T-cell (primary cell): Measurements from ENCODE around the gene WDR55. TPM values are rescaled to one million over a fixed set of nuclear protein-coding genes. Genes with fewer than 3 reads are reported as not detected.
"Not testable (repeated sequence)": the region's sequence is repeated elsewhere in the genome, so short reads cannot be mapped to it uniquely, and the experiment has no call there.

Experiments
- ATAC-seq, 4 experiments: fragments of 200-7000 bp in 3 of 4; fragments of 150-1000 bp in 1 of 4; cut with Tn5 transposase; replicated peaks in 1 of 4; 1 replicate in 3 of 4; 2 replicates in 1 of 4; pipeline ENCODE4 v1.10.0; 2021; ENCODE audit warnings: moderate library complexity in 3 of 4, mild to moderate bottlenecking in 2 of 4, moderate number of reproducible peaks in 1 of 4
- CTCF ChIA-PET, 2 donors: fragments of 300-600 bp; sonication (Branson Sonifier 250); formaldehyde crosslinking; loops; one replicate each; lab custom pipeline; 2022; ENCODE audit warnings: antibody characterized with exemption in 2 of 2; lab: Charles Lee
- POLR2A ChIA-PET, 2 donors: fragments of 300-600 bp; sonication (Branson Sonifier 250); formaldehyde crosslinking; loops; one replicate each; lab custom pipeline; 2022; ENCODE audit warnings: antibody characterized with exemption in 2 of 2; lab: Charles Lee
- DNase-seq, 35 experiments: peaks; one replicate each; pipeline versions ENCODE4 v3.0.0 to v3.0.0-alpha.2; 2013 to 2023
- H3K27ac ChIP-seq: one replicate; pipeline ENCODE4 v1.5.1; 2013; ENCODE audit warnings: low read length
- H3K27me3 ChIP-seq, 2 experiments: replicated peaks in 1 of 2; 1 replicate in 1 of 2; 2 replicates in 1 of 2; pipeline versions ENCODE4 v1.6.1 to v1.7.0; 2013; ENCODE audit warnings: low read length in 1 of 2, mixed read lengths in 1 of 2; ENCODE audit not compliant: control insufficient read depth in 2 of 2, insufficient read depth in 2 of 2; ENCODE audit errors: extremely low read depth in 1 of 2
- H3K36me3 ChIP-seq, 2 donors: 1 replicate in 1 of 2; 2 replicates in 1 of 2; pipeline versions ENCODE4 v1.6.1 to v1.7.0; 2013; ENCODE audit warnings: low read length in 1 of 2; ENCODE audit not compliant: control insufficient read depth in 2 of 2, insufficient read depth in 1 of 2; ENCODE audit errors: extremely low read depth in 1 of 2
- H3K4me1 ChIP-seq, 2 experiments: 1 replicate in 1 of 2; 2 replicates in 1 of 2; pipeline versions ENCODE4 v1.6.1 to v1.7.0; 2013; ENCODE audit warnings: low read length in 2 of 2, mixed read lengths in 1 of 2; ENCODE audit not compliant: insufficient read depth in 2 of 2, control insufficient read depth in 1 of 2; ENCODE audit errors: extremely low read depth in 1 of 2
- H3K4me3 ChIP-seq, 2 donors: 1 replicate in 1 of 2; 2 replicates in 1 of 2; pipeline versions ENCODE4 v1.5.1 to v1.7.0; 2013; ENCODE audit warnings: mild to moderate bottlenecking in 2 of 2, low read length in 1 of 2, moderate library complexity in 1 of 2; ENCODE audit not compliant: control insufficient read depth in 1 of 2; ENCODE audit errors: extremely low read depth in 1 of 2
- H3K9me3 ChIP-seq: 2 replicates; pipeline ENCODE4 v1.7.0; 2013
- H3K27ac Mint-ChIP-seq, 2 donors: one replicate each; pipeline ENCODE4 v1.8.0; 2020 to 2021; ENCODE audit warnings: mild to moderate bottlenecking in 2 of 2, mixed read lengths in 2 of 2
- H3K27me3 Mint-ChIP-seq, 2 donors: one replicate each; pipeline ENCODE4 v1.8.0; 2021 to 2022; ENCODE audit warnings: mixed read lengths in 2 of 2
- H3K36me3 Mint-ChIP-seq: one replicate; pipeline ENCODE4 v1.8.0; 2021; ENCODE audit warnings: mixed read lengths
- H3K4me1 Mint-ChIP-seq, 3 donors: one replicate each; pipeline ENCODE4 v1.8.0; 2020 to 2022; ENCODE audit warnings: mixed read lengths in 3 of 3, mild to moderate bottlenecking in 1 of 3
- H3K4me3 Mint-ChIP-seq, 3 donors: one replicate each; pipeline ENCODE4 v1.8.0; 2020 to 2022; ENCODE audit warnings: mild to moderate bottlenecking in 3 of 3, mixed read lengths in 3 of 3, moderate library complexity in 3 of 3
- H3K9me3 Mint-ChIP-seq, 3 donors: one replicate each; pipeline ENCODE4 v1.8.0; 2020 to 2022; ENCODE audit warnings: mixed read lengths in 3 of 3
- WGBS: methylation state at CpG from one replicate; pipeline ENCODE4 v1.1.5; 2013; ENCODE audit warnings: missing lambda C conversion rate; ENCODE audit not compliant: insufficient coverage; 5-methylcytosine and 5-hydroxymethylcytosine counted together
- total RNA-seq, 35 experiments: library from RNA in 6 of 35; stranded (reverse) in 6 of 35; fragments of 120-200 nt in 1 of 35; gene quantifications; one replicate each; pipeline versions ENCODE4 v1.2.1 to v1.2.4 and lab custom pipeline; 2013 to 2026

WDR55 gene
- total RNA-seq, 5 donors from 2014 or later (not counting 1 experiment from before 2014, with no cell fraction given), result 36.6 to 50.9 (median 42.9) TPM

DNA sequence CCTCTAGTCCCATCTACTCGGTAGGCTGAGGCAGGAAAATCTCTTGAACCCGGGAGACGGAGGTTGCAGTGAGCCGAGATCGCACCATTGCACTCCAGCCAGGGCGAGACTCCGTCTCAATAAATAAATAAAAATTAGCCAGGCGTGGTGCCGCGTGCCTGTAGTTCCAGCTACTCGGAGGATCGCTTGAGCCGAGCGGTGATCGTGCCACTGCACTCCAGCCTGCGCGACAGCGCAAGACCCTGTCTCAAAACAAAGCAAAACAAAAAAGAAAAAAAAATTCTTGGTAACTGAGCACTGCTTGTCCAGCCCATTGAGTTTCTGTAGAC, 710 bp upstream of the WDR55 start:
- CTCF ChIA-PET, result interaction anchor here in 1 of 2 donors (1.2 kb wide), 1 partner anchor 16 kb away, joined by 6 read pairs; the partner anchor contains the start of genes IK and NDUFA2

DNA sequence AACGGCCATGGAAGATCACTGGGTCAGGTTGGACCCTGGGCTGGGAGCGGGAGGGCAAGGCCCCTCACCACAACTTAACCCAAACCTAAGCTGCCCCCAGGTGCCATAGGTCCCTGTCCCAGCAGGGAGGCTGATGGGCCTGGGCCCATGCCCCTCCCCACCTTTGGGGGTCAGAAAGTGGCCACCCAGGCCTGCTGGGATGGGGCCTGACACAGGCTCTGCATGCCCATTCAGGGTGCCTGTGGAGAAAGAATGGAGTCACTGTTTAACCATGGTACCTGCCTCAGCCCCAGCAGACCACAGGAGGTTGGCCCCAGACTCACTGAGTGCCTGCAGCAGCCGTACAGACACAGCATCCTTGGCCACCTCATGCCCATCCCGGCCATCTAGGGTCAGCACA, 6.3 kb downstream of the WDR55 start:
- ATAC-seq, DNase-seq, H3K27ac Mint-ChIP-seq, H3K27me3 Mint-ChIP-seq, H3K4me1 ChIP-seq, CTCF ChIA-PET, H3K9me3 Mint-ChIP-seq, H3K4me3 Mint-ChIP-seq, H3K27ac ChIP-seq, H3K27me3 ChIP-seq, H3K4me3 ChIP-seq, H3K9me3 ChIP-seq: not testable (repeated sequence)
- WGBS, result no CpG with 5 or more reads among the region's 4 CpGs
- Mint-ChIP-seq H3K4me1 (peaks cover 21 to 22% (median 21%) of the 10 kb centered on the region in 3 donors), H3K36me3 (peaks cover 54% of the 10 kb centered on the region)
- POLR2A ChIA-PET, result interaction anchor here in 1 of 2 donors (0.5 kb wide), 1 partner anchor 8 kb away, joined by 3 read pairs; no protein-coding TSS in a partner anchor
- H3K36me3 ChIP-seq, result peaks cover 14 to 78% of the 10 kb centered on the region in 2 donors

More for the DNA sequence above, 710 bp upstream of the WDR55 start:
- peak overlapping the region; percentile 96 to 97 for H3K4me3 ChIP-seq
- H3K27ac Mint-ChIP-seq, result peak overlapping the region; percentile 98
- no peak for DNase-seq
- H3K9me3 Mint-ChIP-seq, result no peaks in the 10 kb centered on the region
- peaks cover 58% of the 10 kb centered on the region for H3K36me3 Mint-ChIP-seq
- peaks cover 33 to 35% (median 33%) of the 10 kb centered on the region in 3 donors for H3K4me1 Mint-ChIP-seq
- H3K27ac ChIP-seq, result peak overlapping the region; percentile 97
- H3K36me3 ChIP-seq, result peaks cover 22 to 64% of the 10 kb centered on the region in 2 donors
- H3K9me3 ChIP-seq, result no peaks in the 10 kb centered on the region
- peaks cover 6 to 24% of the 10 kb centered on the region in 2 experiments for H3K4me1 ChIP-seq
- POLR2A ChIA-PET, result interaction anchor here (0.5 to 1.5 kb wide), 4 partner anchors 13 to 40 kb away, joined by 3 to 16 read pairs (median 4); partner anchors contain the start of genes IK (in 1 of the 2), NDUFA2 (in 1 of the 2) and ZMAT2 (in 1 of the 2)
- H3K27me3 Mint-ChIP-seq, result no peaks in the 10 kb centered on the region
- ATAC-seq, result no peak
- H3K27me3 ChIP-seq, result no peaks in the 10 kb centered on the region
- WGBS, result 46% methylated on average over 18 of the region's 18 CpGs
- H3K4me3 Mint-ChIP-seq, result peak overlapping the region; percentile 97 to 100 (median 98)

DNA sequence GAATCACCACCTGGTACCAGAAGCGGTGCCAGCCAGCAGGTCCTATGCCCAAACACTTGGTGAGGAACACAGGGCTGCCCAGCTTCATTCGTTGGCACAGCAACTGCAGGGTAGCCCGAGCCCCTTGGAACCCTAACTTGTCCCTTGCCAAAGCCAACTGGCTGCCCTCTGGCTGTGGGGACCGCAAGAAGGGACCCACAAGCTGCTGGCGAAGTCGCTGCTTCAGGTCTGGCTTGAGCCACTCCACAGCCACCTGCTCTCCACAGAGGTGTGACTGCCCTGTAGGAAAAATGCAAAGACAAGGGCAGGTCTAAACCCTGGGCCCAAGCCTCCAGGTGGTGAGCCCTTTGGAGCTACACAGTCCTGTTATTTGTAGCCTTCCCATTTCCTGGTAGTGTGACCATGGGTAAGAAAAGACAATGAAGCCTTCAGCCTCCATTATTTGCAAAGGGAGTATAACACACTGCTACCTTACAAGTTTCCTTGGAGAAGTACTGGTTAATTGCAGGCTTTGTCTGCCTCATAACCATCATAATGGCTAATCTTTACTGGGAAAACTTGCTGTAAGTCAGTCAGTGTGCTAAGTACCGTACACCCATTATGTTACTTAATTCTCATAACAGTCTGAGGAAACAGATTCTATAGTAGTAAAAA, 6.9 kb downstream of the WDR55 start:
- Histone ChIP-seq H3K4me1 (peaks cover 0 to 2% of the 10 kb centered on the region in 2 experiments), H3K4me3 (no peak overlapping the region), H3K9me3 (no peaks in the 10 kb centered on the region), H3K27me3 (no peaks in the 10 kb centered on the region), H3K27ac (no peak overlapping the region), H3K36me3 (peaks cover 14 to 84% of the 10 kb centered on the region in 2 donors)
- no peaks in the 10 kb centered on the region for H3K27me3 Mint-ChIP-seq
- peaks cover 59% of the 10 kb centered on the region for H3K36me3 Mint-ChIP-seq
- no peak overlapping the region for H3K4me3 Mint-ChIP-seq
- H3K27ac Mint-ChIP-seq, result no peak overlapping the region
- ATAC-seq (no peak), DNase-seq (no peak)
- CTCF ChIA-PET, result no interaction called here
- H3K4me1 Mint-ChIP-seq, result peaks cover 16 to 17% (median 17%) of the 10 kb centered on the region in 3 donors
- POLR2A ChIA-PET, result interaction anchor here in 1 of 2 donors (0.8 kb wide), 1 partner anchor 9 kb away, joined by 4 read pairs; no protein-coding TSS in a partner anchor
- H3K9me3 Mint-ChIP-seq, result no peaks in the 10 kb centered on the region
- 92% methylated on average over 2 of the region's 7 CpGs for WGBS

DNA sequence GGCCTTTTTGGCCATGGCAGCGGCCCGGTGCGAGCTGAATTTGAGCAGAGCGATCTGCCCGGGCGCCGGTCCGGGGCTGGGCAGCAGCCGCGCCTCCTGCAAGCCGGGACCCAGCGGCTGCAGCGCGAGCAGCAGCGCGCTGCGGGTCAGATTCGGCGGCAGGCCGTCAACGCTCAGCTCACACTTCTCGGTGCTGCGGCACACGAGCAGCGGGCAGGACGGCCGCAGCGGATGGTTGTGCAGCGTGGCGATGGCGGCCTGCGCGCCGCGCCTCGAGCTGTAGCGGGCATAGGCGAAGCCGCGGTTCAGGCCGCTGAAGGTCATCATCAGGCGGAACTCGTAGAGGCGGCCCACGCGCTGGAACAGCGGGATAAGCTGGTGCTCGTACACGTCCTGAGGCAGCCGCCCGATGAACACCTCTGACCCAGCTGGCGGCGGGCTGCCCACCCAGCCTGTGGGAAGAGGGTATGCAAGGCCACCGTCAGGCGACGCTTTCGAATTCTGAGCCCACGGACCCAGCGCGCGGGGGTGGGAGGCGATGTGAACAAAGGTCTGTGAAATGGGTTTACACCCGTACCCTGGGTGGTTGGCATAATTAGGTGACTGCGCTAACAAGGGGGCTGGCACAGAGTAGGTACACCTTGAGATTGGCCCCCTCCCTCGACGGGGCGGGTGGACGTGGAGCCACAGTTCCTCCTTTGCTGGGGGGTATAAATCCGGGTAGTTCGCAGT, 7.9 kb downstream of the WDR55 start:
- H3K9me3 Mint-ChIP-seq, result no peaks in the 10 kb centered on the region
- Histone ChIP-seq H3K27ac (no peak overlapping the region), H3K27me3 (no peaks in the 10 kb centered on the region), H3K9me3 (no peaks in the 10 kb centered on the region), H3K36me3 (peaks cover 14 to 87% of the 10 kb centered on the region in 2 donors), H3K4me1 (no peaks in the 10 kb centered on the region), H3K4me3 (no peak overlapping the region)
- no peaks in the 10 kb centered on the region for H3K27me3 Mint-ChIP-seq
- CTCF ChIA-PET, result no interaction called here
- peak in 2 of 35 experiments; percentile 14 to 16 for DNase-seq
- peak in 1 of 4 experiments; percentile 67 for ATAC-seq
- H3K4me3 Mint-ChIP-seq, result no peak overlapping the region
- WGBS, result 97% methylated on average over 62 of the region's 70 CpGs
- H3K27ac Mint-ChIP-seq, result no peak overlapping the region
- peaks cover 6 to 7% (median 7%) of the 10 kb centered on the region in 3 donors for H3K4me1 Mint-ChIP-seq
- peaks cover 62% of the 10 kb centered on the region for H3K36me3 Mint-ChIP-seq
- POLR2A ChIA-PET, result interaction anchor here in 1 of 2 donors (0.8 kb wide), 1 partner anchor 8 kb away, joined by 4 read pairs; no protein-coding TSS in a partner anchor

DNA sequence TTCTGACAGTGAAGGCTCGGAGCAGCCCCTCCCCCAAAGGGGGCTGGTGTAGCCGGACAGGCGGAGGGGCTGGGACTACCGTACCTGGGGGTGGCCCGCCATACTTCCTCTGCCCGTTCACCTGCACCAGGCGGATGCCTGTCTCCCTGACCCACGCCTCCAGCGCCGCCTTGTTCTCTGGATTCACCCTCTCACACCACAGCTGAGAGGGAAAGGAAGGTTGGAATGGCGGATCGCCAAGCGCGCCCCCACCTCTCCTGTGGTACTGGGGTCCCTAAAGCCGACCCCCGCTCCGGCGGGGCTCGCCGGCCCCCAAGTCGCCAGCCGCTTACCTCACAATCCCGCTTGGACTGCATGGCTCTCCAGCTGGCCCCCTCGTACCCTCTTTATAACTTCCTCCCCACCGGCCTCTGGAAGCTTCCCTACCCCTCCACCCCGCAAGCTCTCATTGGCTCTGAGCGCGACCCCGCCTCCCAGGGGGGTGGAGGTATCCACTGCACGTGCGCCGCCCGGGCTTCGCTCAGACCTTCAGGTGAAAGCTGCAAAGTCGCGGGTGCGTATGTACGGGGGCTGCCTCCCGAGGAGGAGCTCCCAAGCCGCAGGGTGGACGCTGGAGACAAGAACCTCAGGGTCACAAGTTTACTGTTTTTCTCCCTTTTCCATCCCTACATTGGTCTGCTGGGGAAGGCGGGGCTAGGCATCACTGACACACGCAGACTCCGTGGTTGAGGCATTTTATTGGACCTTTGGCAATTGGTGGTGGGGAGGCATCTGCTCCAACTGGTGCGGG, 8.7 kb downstream of the WDR55 start, which contains the start of gene DND1:
DND1 (minus strand) TSS at position 390 of the 790 bp plus-strand sequence; CDS start at position 356, 34 bp downstream.
- H3K27me3 Mint-ChIP-seq, result no peaks in the 10 kb centered on the region
- no peak for DNase-seq
- peaks cover 62% of the 10 kb centered on the region for H3K36me3 Mint-ChIP-seq
- 96% methylated on average over 27 of the region's 45 CpGs for WGBS
- Histone ChIP-seq H3K9me3 (no peaks in the 10 kb centered on the region), H3K4me3 (no peak within 1 kb of the TSS), H3K4me1 (no peaks in the 10 kb centered on the region), H3K27me3 (no peaks in the 10 kb centered on the region), H3K27ac (no peak within 1 kb of the TSS), H3K36me3 (peaks cover 14 to 86% of the 10 kb centered on the region in 2 donors)
- CTCF ChIA-PET, result no interaction called here
- H3K9me3 Mint-ChIP-seq, result no peaks in the 10 kb centered on the region
- no peak within 1 kb of the TSS for H3K4me3 Mint-ChIP-seq
- H3K27ac Mint-ChIP-seq, result peak within 1 kb of the TSS in 1 of 2 donors; percentile 0
- peak in 1 of 4 experiments; percentile 23 for ATAC-seq
- POLR2A ChIA-PET, result no interaction called here
- H3K4me1 Mint-ChIP-seq, result no peaks in the 10 kb centered on the region
